ENCODE data around the gene MGA. TPM values are rescaled to one million over a fixed set of nuclear protein-coding genes. Genes with fewer than 3 reads are reported as not detected.

The MGA gene
- total RNA-seq, 1 experiment from 2014 or later = 35.9 TPM

DNA sequence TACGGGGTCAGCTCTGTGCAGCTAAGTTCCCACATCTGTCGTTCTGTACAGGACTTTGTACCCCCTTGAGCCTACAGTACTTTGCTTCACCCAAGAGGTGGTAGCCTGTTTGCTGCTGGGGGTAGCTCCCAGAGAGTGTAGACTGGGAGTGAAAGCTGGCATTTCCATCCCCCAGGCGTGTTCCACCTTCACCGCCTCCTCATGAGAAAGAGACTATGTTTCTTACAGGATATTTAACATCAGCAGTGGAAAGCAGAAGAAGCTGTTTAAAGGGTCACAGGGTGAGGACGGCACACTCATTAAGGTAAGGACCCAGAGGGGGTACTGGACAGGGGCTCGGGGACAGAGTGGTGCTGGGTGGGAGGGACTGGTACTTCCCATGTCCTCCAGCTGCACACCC lies 157.6 kb downstream of the MGA start:
- Mint-ChIP-seq H3K27me3 (ENCODE audit: low read depth) (no peaks in the 10 kb centered on the region), H3K27ac (no peak overlapping the region), H3K4me3 (no peak overlapping the region), H3K9me3 (no peaks in the 10 kb centered on the region), H3K4me1 (no peaks in the 10 kb centered on the region), H3K36me3 (no peaks in the 10 kb centered on the region)
- no peak for DNase-seq (ENCODE audit: low spot score)
- TF ChIP-seq JUN (CRISPR knock-in tag; IDR thresholded peaks at IDR 0.05) = no peak
- TF ChIP-seq, protein P1, sequence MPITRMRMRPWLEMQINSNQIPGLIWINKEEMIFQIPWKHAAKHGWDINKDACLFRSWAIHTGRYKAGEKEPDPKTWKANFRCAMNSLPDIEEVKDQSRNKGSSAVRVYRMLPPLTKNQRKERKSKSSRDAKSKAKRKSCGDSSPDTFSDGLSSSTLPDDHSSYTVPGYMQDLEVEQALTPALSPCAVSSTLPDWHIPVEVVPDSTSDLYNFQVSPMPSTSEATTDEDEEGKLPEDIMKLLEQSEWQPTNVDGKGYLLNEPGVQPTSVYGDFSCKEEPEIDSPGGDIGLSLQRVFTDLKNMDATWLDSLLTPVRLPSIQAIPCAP (CRISPR knock-in tag; IDR thresholded peaks at IDR 0.05) = no peak
- TF ChIP-seq, protein P2, sequence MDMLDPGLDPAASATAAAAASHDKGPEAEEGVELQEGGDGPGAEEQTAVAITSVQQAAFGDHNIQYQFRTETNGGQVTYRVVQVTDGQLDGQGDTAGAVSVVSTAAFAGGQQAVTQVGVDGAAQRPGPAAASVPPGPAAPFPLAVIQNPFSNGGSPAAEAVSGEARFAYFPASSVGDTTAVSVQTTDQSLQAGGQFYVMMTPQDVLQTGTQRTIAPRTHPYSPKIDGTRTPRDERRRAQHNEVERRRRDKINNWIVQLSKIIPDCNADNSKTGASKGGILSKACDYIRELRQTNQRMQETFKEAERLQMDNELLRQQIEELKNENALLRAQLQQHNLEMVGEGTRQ (CRISPR knock-in tag; IDR thresholded peaks at IDR 0.05) = no peak
- TF ChIP-seq, protein P3, sequence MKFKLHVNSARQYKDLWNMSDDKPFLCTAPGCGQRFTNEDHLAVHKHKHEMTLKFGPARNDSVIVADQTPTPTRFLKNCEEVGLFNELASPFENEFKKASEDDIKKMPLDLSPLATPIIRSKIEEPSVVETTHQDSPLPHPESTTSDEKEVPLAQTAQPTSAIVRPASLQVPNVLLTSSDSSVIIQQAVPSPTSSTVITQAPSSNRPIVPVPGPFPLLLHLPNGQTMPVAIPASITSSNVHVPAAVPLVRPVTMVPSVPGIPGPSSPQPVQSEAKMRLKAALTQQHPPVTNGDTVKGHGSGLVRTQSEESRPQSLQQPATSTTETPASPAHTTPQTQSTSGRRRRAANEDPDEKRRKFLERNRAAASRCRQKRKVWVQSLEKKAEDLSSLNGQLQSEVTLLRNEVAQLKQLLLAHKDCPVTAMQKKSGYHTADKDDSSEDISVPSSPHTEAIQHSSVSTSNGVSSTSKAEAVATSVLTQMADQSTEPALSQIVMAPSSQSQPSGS (CRISPR knock-in tag; IDR thresholded peaks at IDR 0.05; ENCODE audit: borderline replicate concordance, low read depth) = no peak
- ATAC-seq = no peak
- POLR2A ChIA-PET = interaction anchor here (0.6 kb wide), 1 partner anchor 225 kb away, joined by 3 read pairs; no protein-coding TSS in a partner anchor
- CTCF ChIA-PET = interaction anchor here (0.9 to 1.0 kb wide), 2 partner anchors 43 to 45 kb away, joined by 3 to 4 read pairs; partner anchors contain the start of gene MAPKBP1

DNA sequence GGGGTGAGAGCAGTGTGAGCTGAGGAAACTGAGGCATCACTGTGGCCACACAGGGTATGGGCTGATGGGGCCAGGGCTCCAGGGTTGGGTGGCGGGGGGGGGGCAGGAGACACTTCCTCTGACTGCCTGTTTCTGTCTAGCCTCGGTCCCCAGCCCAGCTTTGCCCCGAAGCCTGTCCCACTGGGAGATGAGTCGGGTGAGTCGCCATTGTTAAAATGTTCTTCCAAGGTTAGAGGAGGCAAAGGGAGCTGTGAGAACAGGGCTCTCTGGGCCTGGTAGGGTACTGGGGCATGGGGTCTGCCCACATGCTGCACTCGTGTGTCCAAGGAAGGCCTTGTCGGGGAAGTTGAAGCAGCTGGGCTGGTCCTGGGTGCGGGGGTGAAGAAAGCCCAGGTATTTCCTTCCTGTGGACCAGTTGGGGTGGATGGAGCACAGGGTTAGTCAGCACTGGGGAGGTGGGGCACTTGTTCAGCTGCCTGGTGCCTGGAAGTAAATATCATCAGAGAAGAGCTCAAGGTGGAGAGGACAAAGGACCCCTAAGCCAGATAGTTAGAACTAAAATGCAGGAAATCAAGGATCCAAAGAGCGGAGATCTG lies 159.3 kb downstream of the MGA start:
- Mint-ChIP-seq H3K36me3 (no peaks in the 10 kb centered on the region), H3K27me3 (ENCODE audit: low read depth) (no peaks in the 10 kb centered on the region), H3K9me3 (no peaks in the 10 kb centered on the region), H3K4me3 (no peak overlapping the region), H3K27ac (no peak overlapping the region), H3K4me1 (no peaks in the 10 kb centered on the region)
- DNase-seq (ENCODE audit: low spot score) = no peak
- ChIA-PET CTCF (interaction anchor here (1.0 to 1.4 kb wide), 2 partner anchors 45 to 85 kb away, joined by 3 to 4 read pairs; partner anchors contain the start of gene MAPKBP1), POLR2A (no interaction called here)
- no peak for TF ChIP-seq CREM (CRISPR knock-in tag; IDR thresholded peaks at IDR 0.05)
- TF ChIP-seq, protein P4, sequence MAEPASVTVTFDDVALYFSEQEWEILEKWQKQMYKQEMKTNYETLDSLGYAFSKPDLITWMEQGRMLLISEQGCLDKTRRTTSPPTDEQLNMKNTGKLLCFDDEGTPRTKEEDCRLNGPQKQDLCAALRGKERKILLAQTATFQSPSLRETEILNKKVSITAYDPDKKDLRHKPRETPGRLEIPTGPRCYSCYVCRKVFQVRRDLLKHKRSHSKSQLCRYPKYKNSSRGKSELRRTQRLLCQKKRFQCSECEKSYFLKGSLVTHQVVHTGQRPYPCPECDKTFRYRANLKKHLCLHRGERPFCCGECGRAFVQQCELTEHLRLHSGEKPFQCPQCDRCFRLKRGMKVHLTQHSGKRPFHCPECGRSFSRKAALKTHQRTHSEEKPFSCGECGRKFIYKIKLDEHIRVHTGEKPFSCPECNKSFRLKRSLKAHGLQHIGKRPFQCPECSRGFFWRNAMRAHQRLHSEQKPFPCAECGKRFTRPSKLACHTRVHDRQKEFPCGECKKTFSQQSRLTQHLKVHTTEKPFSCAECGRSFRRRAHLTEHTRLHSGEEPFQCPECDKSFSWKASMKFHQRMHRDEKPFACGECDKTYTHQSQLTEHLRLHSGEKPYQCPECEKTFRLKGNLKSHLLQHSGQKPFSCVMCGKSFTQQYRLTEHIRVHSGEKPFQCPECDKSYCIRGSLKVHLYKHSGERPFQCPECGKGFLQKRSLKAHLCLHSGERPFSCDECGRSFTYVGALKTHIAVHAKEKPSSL (CRISPR knock-in tag; conservative IDR thresholded peaks at IDR 0.05) = no peak
- TF ChIP-seq SP1 (CRISPR knock-in tag; conservative IDR thresholded peaks at IDR 0.05) = no peak
- TF ChIP-seq ATF1 (CRISPR knock-in tag; IDR thresholded peaks at IDR 0.05) = no peak
- no peak for TF ChIP-seq NR2C2 (CRISPR knock-in tag; IDR thresholded peaks at IDR 0.05)
- TF ChIP-seq RELA (CRISPR knock-in tag; IDR thresholded peaks at IDR 0.05; ENCODE audit: borderline replicate concordance) = no peak
- TF ChIP-seq, protein P5, sequence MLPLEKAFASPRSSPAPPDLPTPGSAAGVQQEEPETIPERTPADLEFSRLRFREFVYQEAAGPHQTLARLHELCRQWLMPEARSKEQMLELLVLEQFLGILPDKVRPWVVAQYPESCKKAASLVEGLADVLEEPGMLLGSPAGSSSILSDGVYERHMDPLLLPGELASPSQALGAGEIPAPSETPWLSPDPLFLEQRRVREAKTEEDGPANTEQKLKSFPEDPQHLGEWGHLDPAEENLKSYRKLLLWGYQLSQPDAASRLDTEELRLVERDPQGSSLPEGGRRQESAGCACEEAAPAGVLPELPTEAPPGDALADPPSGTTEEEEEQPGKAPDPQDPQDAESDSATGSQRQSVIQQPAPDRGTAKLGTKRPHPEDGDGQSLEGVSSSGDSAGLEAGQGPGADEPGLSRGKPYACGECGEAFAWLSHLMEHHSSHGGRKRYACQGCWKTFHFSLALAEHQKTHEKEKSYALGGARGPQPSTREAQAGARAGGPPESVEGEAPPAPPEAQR (CRISPR knock-in tag; IDR thresholded peaks at IDR 0.05) = no peak
- TF ChIP-seq, protein P3 (CRISPR knock-in tag; IDR thresholded peaks at IDR 0.05; ENCODE audit: borderline replicate concordance, low read depth) = no peak
- no peak for TF ChIP-seq OVOL2 (CRISPR knock-in tag; IDR thresholded peaks at IDR 0.05; ENCODE audit: borderline replicate concordance)
- no peak for TF ChIP-seq ZNF219 (CRISPR knock-in tag; IDR thresholded peaks at IDR 0.05; ENCODE audit: borderline replicate concordance)
- TF ChIP-seq, protein P6, sequence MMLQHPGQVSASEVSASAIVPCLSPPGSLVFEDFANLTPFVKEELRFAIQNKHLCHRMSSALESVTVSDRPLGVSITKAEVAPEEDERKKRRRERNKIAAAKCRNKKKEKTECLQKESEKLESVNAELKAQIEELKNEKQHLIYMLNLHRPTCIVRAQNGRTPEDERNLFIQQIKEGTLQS (CRISPR knock-in tag; conservative IDR thresholded peaks at IDR 0.05) = no peak
- no peak for TF ChIP-seq JUN (CRISPR knock-in tag; IDR thresholded peaks at IDR 0.05)
- TF ChIP-seq NFATC4 (CRISPR knock-in tag; IDR thresholded peaks at IDR 0.05) = no peak
- TF ChIP-seq, protein P7, sequence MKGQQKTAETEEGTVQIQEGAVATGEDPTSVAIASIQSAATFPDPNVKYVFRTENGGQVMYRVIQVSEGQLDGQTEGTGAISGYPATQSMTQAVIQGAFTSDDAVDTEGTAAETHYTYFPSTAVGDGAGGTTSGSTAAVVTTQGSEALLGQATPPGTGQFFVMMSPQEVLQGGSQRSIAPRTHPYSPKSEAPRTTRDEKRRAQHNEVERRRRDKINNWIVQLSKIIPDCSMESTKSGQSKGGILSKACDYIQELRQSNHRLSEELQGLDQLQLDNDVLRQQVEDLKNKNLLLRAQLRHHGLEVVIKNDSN (CRISPR knock-in tag; IDR thresholded peaks at IDR 0.05) = no peak
- TF ChIP-seq, protein P2 (CRISPR knock-in tag; IDR thresholded peaks at IDR 0.05) = no peak
- no peak for TF ChIP-seq NR1H2 (CRISPR knock-in tag; IDR thresholded peaks at IDR 0.05)
- TF ChIP-seq, protein P8, sequence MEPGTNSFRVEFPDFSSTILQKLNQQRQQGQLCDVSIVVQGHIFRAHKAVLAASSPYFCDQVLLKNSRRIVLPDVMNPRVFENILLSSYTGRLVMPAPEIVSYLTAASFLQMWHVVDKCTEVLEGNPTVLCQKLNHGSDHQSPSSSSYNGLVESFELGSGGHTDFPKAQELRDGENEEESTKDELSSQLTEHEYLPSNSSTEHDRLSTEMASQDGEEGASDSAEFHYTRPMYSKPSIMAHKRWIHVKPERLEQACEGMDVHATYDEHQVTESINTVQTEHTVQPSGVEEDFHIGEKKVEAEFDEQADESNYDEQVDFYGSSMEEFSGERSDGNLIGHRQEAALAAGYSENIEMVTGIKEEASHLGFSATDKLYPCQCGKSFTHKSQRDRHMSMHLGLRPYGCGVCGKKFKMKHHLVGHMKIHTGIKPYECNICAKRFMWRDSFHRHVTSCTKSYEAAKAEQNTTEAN (CRISPR knock-in tag; IDR thresholded peaks at IDR 0.05) = no peak
- no peak for ATAC-seq

Data from WTC11 (cell line).